Gastroesophageal sphincter (tissue), 4 donors: ENCODE data around the gene CCS. TPM values are rescaled to one million over a fixed set of nuclear protein-coding genes. Genes with fewer than 3 reads are reported as not detected.

Source experiments
- ATAC-seq: fragments of 150-250 bp; one replicate; pipeline ENCODE4 v1.9.1; 2016; ENCODE audit warnings: mild to moderate bottlenecking, moderate library complexity
- H3K27ac ChIP-seq, 4 donors: fragments of 200-600 bp; sonication (generic) in 3 of 4; 1 replicate in 3 of 4; 2 replicates in 1 of 4; pipeline ENCODE4 v1.5.1; 2016 to 2019
- H3K27me3 ChIP-seq: fragments of 200-600 bp; sonication (generic); one replicate; pipeline ENCODE4 v1.5.1; 2019
- H3K36me3 ChIP-seq, 2 donors: fragments of 200-600 bp; sonication (generic); one replicate each; pipeline ENCODE4 v1.5.1; 2019; ENCODE audit warnings: control low read depth in 1 of 2
- H3K4me1 ChIP-seq, 3 donors: fragments of 200-600 bp; sonication (generic); 1 replicate in 2 of 3; 2 replicates in 1 of 3; pipeline ENCODE4 v1.5.1; 2016 to 2019; ENCODE audit warnings: control low read depth in 2 of 3
- H3K4me3 ChIP-seq, 2 donors: fragments of 200-600 bp; sonication (generic); one replicate each; pipeline ENCODE4 v1.5.1; 2019; ENCODE audit warnings: mild to moderate bottlenecking in 1 of 2, moderate library complexity in 1 of 2
- H3K9me3 ChIP-seq, 3 donors: fragments of 200-600 bp; sonication (generic); one replicate each; pipeline ENCODE4 v1.5.1; 2017 to 2019; ENCODE audit warnings: control low read depth in 2 of 3
- EP300 ChIP-seq: sonication (generic); formaldehyde crosslinking; IDR thresholded peaks from one replicate; pipeline ENCODE4 v1.6.1; 2017; ENCODE audit warnings: antibody characterized with exemption, mild to moderate bottlenecking
- POLR2A ChIP-seq, 2 donors: fragments of 450-650 bp; IDR thresholded peaks; one replicate each; pipeline ENCODE4 v1.6.1; 2017; ENCODE audit warnings: antibody characterized with exemption in 2 of 2, mild to moderate bottlenecking in 2 of 2, moderate library complexity in 1 of 2
- POLR2AphosphoS5 ChIP-seq: sonication (generic); formaldehyde crosslinking; IDR thresholded peaks from one replicate; pipeline ENCODE4 v1.6.1; 2017; ENCODE audit warnings: antibody characterized with exemption
- WGBS, 2 donors: methylation state at CpG; one replicate each; pipeline ENCODE4 v1.1.5; 2018; ENCODE audit warnings: low coverage in 1 of 2; 5-methylcytosine and 5-hydroxymethylcytosine counted together
- total RNA-seq, 4 donors: library from RNA; depleted of rRNA; stranded (reverse); fragments of >200 nt; gene quantifications; one replicate each; pipeline ENCODE4 v1.1.0, GENCODE V29; 2016
- TF ChIP-seq, protein P1 (sequence below), 4 experiments: fragments of 200-600 bp in 2 of 4; fragments of 450-650 bp in 2 of 4; sonication (generic) in 1 of 4; IDR thresholded peaks; one replicate each; pipeline ENCODE4 v1.5.1; 2017 to 2019; ENCODE audit warnings: antibody characterized with exemption in 4 of 4, mild to moderate bottlenecking in 2 of 4, moderate library complexity in 2 of 4

Gene CCS
- total RNA-seq, 4 donors from 2014 or later: 28.1 to 41.7 (median 33.9) TPM

DNA sequence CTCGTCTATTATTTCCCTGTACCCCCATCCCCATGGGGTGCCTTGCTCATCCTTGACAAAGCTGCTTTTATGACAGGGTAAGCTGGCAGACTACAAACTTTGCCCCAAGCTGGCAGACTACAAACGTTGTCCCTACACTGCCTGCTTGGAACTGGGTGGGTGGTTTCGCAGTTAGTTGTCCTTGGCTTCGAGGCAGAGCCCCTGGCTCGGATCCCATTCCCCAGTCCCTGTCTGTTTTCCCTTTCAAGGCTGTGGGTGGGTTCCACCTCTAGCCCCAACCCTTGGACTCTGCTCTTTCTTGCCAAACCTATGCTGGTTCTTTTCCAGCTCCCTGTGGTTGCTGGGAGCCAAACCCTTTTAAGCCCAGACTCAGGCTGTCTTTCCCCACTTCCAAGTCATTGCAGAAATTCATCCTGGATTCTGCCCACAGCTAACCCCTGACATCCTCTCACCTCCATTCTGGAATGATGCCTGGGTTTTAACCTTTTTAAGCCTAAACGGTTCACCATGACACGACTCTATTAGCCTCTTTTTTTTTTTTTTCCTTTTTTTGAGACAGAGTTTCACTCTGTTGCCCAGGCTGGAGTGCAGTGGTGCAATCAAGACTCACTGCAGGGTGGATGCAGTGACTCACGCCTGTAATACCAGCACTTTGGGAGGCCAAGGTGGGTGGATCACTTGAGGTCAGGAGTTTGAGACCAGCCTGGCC lies 14.3 kb downstream of the CCS start:
- H3K9me3 ChIP-seq: no peaks in the 10 kb centered on the region
- H3K4me3 ChIP-seq: no peak overlapping the region
- WGBS, 2 donors: 10 to 16% methylated on average over 3 to 7 of the region's 8 CpGs
- H3K36me3 ChIP-seq: peaks cover 0 to 40% of the 10 kb centered on the region in 2 donors
- H3K27ac ChIP-seq: peak overlapping the region; percentile 47 to 87 (median 82)
- H3K4me1 ChIP-seq: peaks cover 0 to 35% (median 12%) of the 10 kb centered on the region in 3 donors
- no peaks in the 10 kb centered on the region for H3K27me3 ChIP-seq
- peak; percentile 95 for ATAC-seq
- TF ChIP-seq POLR2AphosphoS5: peak; percentile 58
- TF ChIP-seq, protein P1, sequence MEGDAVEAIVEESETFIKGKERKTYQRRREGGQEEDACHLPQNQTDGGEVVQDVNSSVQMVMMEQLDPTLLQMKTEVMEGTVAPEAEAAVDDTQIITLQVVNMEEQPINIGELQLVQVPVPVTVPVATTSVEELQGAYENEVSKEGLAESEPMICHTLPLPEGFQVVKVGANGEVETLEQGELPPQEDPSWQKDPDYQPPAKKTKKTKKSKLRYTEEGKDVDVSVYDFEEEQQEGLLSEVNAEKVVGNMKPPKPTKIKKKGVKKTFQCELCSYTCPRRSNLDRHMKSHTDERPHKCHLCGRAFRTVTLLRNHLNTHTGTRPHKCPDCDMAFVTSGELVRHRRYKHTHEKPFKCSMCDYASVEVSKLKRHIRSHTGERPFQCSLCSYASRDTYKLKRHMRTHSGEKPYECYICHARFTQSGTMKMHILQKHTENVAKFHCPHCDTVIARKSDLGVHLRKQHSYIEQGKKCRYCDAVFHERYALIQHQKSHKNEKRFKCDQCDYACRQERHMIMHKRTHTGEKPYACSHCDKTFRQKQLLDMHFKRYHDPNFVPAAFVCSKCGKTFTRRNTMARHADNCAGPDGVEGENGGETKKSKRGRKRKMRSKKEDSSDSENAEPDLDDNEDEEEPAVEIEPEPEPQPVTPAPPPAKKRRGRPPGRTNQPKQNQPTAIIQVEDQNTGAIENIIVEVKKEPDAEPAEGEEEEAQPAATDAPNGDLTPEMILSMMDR (IDR thresholded peaks at IDR 0.05): no peak
- TF ChIP-seq EP300: no peak

DNA sequence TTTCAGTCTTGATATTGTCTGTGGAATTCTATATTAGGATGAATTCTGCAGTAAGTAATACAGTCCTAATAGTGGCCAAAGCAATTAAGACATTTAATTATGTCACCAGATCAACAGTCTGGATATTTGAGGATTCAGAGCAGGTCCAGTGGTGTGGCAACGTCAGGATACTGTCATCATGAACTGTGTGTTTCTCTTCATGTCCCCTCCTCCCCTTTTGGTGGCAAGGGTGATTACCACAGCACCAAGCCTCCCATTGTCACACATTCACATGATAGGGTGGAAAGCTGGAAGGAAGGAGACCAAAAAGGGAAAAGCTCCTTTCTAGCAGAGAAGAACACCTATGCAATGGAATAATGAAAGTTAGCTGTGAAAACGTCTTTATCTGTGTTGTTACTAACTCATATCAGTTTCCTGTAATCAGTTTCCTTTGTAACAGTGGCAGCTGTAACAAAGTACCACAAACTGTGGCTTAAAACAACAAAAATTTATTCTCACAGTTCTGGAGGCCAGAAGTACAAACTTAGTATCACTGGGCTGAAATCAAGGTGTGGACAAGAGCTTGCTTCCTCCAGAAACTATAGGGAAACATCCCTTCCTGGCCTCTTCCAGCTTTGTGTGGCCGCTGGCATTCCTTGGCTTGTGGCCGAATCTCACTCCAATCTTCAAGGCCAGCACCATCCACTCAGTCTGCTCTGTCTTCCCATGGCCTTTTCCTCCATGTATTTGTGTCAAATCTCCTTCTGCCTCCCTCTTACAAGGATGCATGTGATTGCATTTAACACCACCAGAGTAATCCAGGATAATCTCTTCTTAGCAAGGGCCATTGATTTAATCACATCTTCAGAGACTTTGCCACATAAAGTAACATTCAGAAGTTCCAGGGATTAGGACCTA lies 17.0 kb downstream of the CCS start:
- H3K4me1 ChIP-seq: peaks cover 0 to 31% (median 12%) of the 10 kb centered on the region in 3 donors
- H3K36me3 ChIP-seq: peaks cover 0 to 14% of the 10 kb centered on the region in 2 donors
- ATAC-seq: no peak
- H3K27ac ChIP-seq: peak overlapping the region in 1 of 4 donors; percentile 2
- H3K4me3 ChIP-seq: no peak overlapping the region
- WGBS, 2 donors: 66 to 94% methylated on average over 3 to 4 of the region's 4 CpGs
- no peaks in the 10 kb centered on the region for H3K9me3 ChIP-seq
- TF ChIP-seq, protein P1 (IDR thresholded peaks at IDR 0.05): no peak
- TF ChIP-seq POLR2A (IDR thresholded peaks at IDR 0.05) (no peak), POLR2AphosphoS5 (no peak), EP300 (no peak)
- H3K27me3 ChIP-seq: no peaks in the 10 kb centered on the region

DNA sequence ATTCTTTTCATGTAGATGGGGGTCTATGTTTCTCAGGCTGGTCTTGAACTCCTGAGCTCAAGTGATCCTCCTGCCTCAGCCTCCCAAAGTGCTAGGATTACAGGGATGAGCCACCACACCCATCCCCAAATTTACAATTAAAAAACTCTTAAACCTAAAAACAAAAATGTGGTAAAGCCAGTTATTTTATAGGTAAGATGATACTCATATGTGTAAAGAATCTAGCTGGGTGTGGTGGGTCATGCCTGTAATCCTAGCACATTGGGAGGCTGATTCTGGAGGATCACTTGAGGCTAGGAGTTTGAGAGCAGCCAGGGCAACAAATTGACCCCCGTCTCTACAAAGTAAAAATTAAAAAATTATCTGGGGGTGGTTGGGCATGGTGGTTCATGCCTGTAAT lies 19.5 kb downstream of the CCS start:
- Histone ChIP-seq H3K27ac (no peak overlapping the region), H3K4me1 (peaks cover 0 to 29% (median 5%) of the 10 kb centered on the region in 3 donors), H3K4me3 (no peak overlapping the region), H3K36me3 (no peaks in the 10 kb centered on the region), H3K9me3 (no peaks in the 10 kb centered on the region), H3K27me3 (no peaks in the 10 kb centered on the region)
- no peak for TF ChIP-seq POLR2A (IDR thresholded peaks at IDR 0.05)
- TF ChIP-seq POLR2AphosphoS5: no peak
- TF ChIP-seq EP300: no peak
- WGBS, 2 donors: 91 to 100% methylated on average over 1 of the region's 1 CpG
- no peak for ATAC-seq

DNA sequence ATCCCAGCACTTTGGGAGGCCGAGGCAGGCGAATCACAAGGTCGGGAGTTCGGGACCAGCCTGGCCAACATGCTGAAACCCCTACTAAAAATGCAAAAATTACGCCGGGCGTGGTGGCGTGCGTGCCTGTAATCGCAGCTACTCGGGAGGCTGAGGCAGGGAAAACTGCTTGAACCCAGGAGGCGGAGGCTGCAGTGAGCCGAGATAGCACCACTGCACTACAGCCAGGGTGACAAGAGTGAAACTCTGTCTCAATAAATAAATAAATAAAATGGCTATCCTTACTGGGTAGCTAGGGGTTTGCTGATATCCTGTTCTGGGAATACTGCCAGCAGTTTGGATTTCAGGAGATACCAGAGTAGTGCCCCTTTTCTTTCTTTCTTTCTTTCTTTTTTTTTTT lies 21.1 kb downstream of the CCS start:
- 92 to 100% methylated on average over 1 to 9 of the region's 13 CpGs for WGBS, 2 donors
- Histone ChIP-seq H3K9me3 (no peaks in the 10 kb centered on the region), H3K4me1 (peaks cover 0 to 30% (median 12%) of the 10 kb centered on the region in 3 donors), H3K4me3 (no peak overlapping the region), H3K27ac (no peak overlapping the region), H3K27me3 (no peaks in the 10 kb centered on the region), H3K36me3 (no peaks in the 10 kb centered on the region)
- TF ChIP-seq EP300: no peak
- no peak for TF ChIP-seq POLR2A (IDR thresholded peaks at IDR 0.05)
- TF ChIP-seq POLR2AphosphoS5: no peak
- TF ChIP-seq, protein P1 (IDR thresholded peaks at IDR 0.05): no peak
- ATAC-seq: no peak

DNA sequence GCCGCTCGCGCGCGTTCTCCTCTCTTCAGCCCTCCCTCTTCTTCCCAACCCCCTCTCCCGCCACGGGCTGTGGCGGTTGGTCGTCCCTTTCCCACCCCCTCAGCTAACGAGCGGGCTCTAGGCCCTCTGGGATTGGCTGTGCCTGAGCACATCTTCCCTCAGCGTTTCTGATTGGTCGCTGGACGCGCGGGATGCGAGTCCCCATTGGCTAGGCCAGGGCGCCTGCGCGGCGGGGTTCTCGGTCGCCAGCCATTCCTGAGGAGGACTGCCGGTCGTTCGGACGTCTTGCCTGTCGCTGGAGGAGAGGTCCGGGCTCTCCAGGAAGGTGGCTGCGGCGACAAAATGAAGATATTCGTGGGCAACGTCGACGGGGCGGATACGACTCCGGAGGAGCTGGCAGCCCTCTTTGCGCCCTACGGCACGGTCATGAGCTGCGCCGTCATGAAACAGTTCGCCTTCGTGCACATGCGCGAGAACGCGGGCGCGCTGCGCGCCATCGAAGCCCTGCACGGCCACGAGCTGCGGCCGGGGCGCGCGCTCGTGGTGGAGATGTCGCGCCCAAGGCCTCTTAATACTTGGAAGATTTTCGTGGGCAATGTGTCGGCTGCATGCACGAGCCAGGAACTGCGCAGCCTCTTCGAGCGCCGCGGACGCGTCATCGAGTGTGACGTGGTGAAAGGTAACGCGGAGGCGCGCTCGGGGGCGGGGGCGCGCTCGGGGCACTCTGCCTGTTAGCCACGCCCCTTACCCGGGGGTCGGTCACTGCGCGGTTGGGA lies 23.6 kb downstream of the CCS start, which contains the start of gene RBM14:
TSS of gene RBM14 (plus strand) at position 252 of the 776 bp plus-strand sequence. CDS start at position 343, 91 bp downstream.
- Histone ChIP-seq H3K4me1 (peaks cover 0 to 53% (median 21%) of the 10 kb centered on the region in 3 donors), H3K9me3 (no peaks in the 10 kb centered on the region), H3K27ac (peak within 1 kb of the TSS; percentile 88 to 98 (median 96)), H3K4me3 (peak within 1 kb of the TSS; percentile 71 to 90), H3K27me3 (no peaks in the 10 kb centered on the region), H3K36me3 (no peaks in the 10 kb centered on the region)
- TF ChIP-seq, protein P1 (IDR thresholded peaks at IDR 0.05): no peak
- TF ChIP-seq POLR2AphosphoS5: peak; percentile 100
- TF ChIP-seq EP300: no peak
- TF ChIP-seq POLR2A (IDR thresholded peaks at IDR 0.05): peak; percentile 99
- ATAC-seq: peak; percentile 98
- WGBS, 2 donors: 0% methylated on average over 4 to 6 of the region's 90 CpGs
